GM15510 (cell line): ENCODE data around the gene PEX10.

Experiments
- POLR2A ChIP-seq: IDR thresholded peaks from 3 replicates; pipeline ENCODE4 v1.6.1; 2011; ENCODE audit warnings: borderline replicate concordance; ENCODE audit not compliant: insufficient read length; ENCODE audit errors: extremely low read depth

PEX10 gene

GRCh38 chr1:2431518-2431917, 19.2 kb upstream of the PEX10 start:
- no peak for TF ChIP-seq POLR2A

- TF ChIP-seq POLR2A: no peak
These were observed 18.7 kb upstream of the PEX10 start for GRCh38 chr1:2431103-2431502.

DNA sequence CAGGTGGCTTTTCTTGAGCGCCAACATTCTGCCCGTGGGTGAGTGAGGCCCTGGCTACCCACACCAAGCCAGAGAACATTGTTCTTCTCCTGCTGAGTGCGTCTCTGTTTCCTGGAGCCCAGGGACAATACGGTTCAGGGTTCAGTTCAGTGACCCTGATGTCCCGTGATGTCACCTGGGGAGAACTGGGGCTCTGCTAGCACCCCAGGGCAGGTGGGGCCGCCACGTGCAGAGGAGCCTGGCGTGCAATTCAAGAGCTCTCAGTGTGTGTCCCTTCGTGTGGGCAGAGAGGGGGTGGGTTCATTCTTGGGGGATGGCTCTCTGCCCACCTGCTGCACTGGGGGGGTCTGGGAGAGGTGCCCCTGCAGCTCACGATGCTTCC, 18.2 kb upstream of the PEX10 start:
- no peak for TF ChIP-seq POLR2A

DNA sequence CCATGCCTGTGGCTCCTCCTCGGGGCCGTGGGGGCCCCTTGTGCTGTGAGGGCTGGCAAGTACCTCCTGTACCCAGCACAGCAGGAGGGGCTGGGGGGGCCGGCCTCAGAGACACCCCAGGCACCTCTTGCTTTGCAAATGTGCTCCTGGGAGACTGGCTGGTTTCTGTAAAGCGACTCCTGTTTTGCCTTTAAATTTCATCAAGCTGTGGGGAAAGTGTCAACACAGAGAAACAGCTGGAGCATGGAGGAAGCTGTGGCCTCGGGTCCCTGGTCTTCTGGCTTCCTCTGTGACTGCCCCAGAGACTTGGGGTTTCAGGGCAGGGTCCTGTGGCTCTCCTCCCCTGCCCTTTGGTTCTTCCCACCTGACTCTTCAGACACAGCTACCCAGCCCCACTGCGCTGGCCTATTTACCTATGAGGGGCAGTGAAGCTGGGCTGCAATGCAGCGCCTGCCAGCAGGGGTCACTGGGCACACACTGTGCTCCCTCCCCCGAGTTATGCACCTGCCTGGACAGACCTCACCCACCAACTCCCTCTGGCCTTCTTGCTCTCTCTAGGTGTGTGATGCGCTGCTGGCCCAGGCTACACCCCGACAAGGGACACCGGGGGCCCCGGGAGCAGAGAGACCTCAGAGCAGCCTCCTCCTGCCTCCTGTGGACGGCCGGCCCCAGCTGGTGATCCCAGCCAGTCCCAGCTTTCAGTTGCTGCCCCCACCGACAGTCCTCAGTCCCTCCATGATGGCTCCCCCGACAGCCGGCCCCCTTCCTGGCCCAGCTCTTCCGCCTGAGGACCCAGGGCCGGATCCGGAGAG, 17.6 kb upstream of the PEX10 start:
- TF ChIP-seq POLR2A: no peak

DNA sequence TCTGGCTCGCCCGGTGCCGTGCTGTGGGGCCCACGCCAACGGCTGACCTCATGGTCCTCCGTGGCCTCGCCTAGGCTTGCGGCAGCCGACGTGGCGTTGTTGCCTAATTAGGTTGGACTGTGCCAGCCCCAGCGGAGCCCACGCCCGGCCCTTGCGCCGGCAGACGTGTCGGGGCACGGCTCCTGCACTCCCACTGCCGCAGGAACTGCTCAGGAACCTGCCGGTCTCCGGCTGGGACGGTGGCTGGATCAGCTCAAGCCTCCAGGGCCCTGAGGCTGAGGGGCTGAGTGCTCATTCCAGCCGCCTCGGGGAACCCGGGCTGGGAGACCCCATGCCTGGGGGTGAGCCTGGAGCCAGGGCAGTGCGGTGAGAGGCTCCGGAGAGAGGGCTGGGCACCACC, 16.1 kb upstream of the PEX10 start:
- TF ChIP-seq POLR2A: no peak

DNA sequence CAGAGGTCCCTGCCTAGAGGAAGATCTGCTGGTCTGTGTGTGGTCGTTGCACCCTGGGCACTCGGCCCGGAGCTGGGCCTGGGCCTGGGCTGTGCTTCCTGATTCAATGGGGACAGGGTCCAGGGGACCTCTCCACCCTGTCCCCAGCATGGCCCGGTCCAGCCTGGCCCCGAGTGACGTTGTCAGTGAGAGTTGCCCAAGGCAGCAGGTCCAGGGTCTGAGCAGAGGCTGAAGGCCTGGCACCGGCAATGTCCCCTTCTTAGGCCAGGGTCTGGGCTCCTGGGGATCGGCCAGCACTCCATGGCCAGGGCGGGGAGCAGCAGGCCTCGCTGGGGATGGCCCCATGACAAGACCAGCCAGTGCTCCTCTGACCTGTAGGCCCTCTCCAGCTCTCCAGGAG, 15.6 kb upstream of the PEX10 start:
- TF ChIP-seq POLR2A: no peak

DNA sequence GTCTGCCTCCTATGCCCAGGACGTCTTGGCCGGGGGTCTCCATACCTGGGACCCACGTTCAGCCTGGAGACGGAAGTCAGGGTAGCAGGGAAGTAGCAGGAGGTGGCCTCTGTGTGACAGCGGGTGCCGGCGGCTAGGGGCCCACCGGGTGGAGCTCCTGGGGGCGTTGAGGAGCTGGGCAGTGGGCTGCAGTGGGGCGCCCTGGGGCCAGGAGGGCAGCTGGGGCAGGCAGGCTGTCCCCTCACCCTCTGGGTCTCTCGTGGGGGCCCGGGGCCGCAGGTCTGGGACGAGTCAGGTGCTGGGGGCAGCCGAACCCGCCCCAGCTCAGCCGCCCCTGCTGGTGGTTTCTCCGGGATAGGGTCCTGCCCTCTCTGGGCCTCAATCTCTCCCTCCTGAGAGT, 14.7 kb upstream of the PEX10 start:
- no peak for TF ChIP-seq POLR2A

DNA sequence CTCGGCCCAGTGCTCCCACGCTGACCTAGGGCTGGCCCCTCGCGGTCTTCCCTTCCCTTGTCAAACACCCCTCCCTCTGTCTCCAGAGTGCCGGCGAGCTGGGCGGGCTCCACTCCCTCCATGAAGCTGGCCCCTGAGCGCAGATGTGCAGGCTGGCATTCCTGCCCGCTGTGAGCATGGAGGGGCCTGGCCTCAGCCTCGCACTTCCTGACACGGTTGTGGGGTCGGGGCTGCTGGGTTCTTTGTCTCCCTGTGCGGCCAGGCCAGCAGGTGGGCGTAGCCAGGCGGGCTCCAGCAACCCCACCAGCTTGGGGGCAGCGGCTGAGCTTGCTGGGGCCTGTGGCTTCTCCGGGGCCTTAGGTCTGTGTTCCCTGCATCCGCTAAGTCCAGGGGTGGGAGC, 14.2 kb upstream of the PEX10 start:
- no peak for TF ChIP-seq POLR2A

DNA sequence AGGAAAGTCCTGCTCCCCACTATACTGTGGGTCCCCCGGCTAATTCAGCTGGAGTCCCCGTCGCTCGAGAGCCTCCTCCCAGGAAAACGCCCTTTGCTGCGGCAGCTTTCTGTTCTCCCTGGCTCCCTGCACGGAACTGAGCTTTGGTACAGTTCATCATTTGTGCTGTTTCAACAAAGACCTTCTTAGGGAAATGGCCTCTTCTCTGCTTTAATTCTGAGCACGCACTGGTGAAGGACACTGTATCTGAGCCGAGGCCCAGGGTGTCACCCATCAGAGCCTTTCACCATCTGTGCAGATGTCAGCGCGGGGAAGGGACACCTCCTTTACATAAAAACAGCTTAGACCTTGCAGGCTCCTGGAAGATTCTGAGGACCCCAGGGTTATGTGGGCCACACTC, 13.5 kb upstream of the PEX10 start:
- TF ChIP-seq POLR2A: no peak

DNA sequence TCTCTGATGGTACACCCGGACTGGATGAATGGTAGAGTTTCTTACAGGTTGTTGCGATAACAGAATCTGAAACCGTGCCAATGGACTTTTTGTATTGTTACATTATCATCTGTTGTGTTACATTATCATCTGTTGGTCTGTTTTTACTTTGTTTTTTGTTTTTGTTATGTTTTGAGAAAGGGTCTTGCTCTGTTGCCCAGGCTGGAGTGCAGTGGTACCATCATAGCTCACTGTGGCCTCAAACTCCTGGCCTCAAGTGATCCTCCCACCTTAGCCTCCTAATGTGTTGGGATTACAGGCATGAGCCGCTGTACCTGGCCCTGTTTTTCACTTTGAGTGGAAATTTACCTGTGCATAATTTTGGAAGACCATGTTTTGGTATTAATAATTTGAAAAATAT, 10.2 kb upstream of the PEX10 start:
- TF ChIP-seq POLR2A: no peak

GRCh38 chr1:2419416-2419815, 7.1 kb upstream of the PEX10 start:
- TF ChIP-seq POLR2A: no peak

DNA sequence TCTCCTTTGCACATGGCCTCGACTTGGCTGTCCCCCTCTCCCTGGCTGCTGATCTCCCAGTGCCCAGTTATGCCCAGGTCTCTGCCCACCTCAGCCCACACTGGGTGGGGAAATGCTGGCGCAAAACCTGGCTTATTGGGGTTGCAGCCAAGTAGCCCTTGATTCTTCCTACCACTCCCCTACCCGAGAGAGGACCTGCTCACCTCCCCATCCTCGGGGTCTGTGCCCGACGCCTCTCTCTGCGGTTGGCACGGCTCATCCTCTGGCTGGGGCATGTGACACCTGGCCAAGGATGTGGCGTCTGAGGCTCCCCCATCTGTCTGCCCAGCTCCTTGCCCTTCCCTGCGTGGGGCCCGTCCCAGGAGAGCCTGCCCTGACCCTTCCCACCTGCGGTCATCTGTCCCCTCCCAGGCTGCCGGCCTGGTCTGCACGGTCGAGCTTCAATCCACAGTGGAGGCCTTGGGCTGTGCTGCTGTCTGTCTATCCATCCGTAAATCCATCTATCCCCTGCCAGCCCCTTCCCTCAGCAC, 6.5 kb upstream of the PEX10 start:
- TF ChIP-seq POLR2A: no peak

DNA sequence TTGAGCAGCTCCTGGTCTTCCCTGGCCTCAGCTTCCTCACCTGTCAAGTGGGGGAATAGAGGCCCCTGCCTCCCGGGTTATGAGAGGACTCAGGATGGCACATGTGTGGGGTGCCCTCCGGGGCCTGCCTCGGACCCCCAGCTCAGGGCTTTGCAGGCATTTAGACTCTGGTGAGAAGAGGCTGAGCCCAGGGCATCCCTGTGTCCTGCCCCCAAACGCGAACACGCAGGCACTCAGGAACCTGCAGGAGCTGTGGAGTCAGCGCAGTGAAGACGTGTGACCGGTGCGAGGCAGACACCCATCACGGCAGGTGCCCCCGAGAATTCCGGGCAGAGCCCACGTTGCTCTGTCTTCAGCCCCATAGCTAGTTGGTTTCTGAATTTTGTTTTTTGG, 5.5 kb upstream of the PEX10 start:
- no peak for TF ChIP-seq POLR2A

DNA sequence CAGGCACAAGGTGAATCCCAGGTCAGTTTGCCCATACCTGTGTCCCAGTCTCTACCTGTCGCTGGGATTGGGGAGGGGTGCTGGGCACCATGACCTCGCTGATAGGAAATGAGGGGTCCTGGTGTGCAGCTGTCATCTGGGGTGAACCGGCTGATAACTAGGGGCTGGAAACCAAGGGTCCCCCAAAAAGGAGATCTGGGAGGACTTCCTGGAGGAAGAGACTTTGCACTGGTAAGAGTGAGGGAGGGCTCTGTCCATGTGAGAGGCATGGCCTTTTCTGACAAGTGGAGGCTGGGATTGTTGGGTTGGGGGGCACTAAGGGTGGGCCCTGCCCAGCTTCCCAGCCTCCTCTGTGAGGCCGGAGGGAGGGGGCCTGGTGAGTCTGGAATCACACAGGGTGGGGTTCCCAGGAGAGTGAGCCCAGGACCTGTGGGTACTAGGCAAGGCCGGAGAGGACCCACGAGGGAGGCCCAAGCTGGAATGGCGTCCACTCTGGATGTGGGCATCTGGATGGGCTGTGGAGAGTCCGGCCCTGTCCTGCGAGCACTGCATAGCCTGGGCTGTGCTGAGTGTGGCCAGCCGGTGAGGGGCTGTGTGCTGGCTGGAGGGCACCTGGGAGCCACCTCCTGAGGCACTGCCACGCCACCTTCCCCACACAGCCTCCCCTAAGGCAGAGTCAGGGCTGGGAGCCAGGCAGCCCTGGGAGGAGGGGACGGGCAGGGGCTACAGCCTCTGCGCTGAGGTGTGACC, 4.9 kb upstream of the PEX10 start:
- TF ChIP-seq POLR2A: no peak

DNA sequence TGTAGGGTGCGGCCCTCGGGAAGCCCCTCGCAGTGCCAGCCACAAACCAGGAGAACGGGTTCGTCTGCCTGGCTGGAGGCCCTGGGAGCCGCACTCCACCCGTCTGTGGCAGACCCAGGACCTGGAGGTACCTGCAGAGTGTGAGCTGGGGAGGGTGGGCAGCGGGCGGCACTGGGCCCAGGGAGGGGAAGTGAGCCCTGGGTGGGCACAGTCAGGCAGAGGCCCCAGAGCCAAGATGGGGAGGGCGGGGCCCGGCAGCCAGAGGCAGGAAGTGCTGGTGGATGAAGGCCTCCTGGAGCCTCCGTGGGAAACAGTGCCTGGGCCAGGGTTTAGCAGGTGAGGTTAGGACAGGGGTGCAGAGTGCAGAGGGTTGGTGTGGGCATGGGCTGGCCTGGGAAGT, 4.0 kb upstream of the PEX10 start:
- no peak for TF ChIP-seq POLR2A

DNA sequence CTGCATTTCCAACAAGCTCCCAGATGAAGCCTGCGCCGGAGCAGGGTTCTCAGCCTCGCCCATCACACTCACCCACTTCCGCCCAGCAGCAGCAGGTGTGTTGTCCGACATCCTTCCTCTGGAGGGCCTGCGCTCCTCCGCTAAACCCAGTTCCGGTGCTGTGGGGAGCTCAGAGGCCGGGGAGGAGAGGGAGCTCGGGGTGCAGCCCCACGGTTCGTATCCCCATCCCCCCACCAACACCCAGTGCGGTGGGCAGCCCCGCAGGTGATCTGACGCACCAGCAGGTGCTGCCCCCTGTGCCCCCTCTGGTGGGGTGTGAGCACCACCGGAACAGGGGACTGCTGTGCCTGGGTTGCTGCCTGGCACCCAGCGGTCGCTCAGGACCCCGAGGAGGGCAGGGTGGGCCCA, 3.4 kb upstream of the PEX10 start:
- peak; percentile 38 for TF ChIP-seq POLR2A
